Measurements from ENCODE around the gene ADGRG6. TPM values are rescaled to one million over a fixed set of nuclear protein-coding genes. Genes with fewer than 3 reads are reported as not detected.

Gene ADGRG6
- polyA plus RNA-seq, 1 of the 3 experiments (the other 2 are of a cell fraction): 61.5 TPM

GRCh38 chr6:142372348-142372747 is 70.5 kb downstream of the ADGRG6 start:
- DNase-seq: no peak
- H3K36me3 ChIP-seq (replicated peaks in 1 of 2; ENCODE audit: control insufficient read depth in 1 of 2, insufficient read depth in 2 of 2, low read length in 1 of 2): peaks cover 8 to 14% of the 10 kb centered on the region in 2 experiments
- H3K4me3 ChIP-seq (ENCODE audit: low read depth in 2 of 2, low read length in 1 of 2): peak overlapping the region in 1 of 2 experiments; percentile 14; a peak in 1 of 4 replicates
- peaks cover 86% of the 10 kb centered on the region for H3K79me2 ChIP-seq (ENCODE audit: insufficient read depth)
- ChIA-PET POLR2A (no interaction called here), CTCF (interaction anchor here (1.9 kb wide), 1 partner anchor 10 kb away, joined by 5 read pairs; no protein-coding TSS in a partner anchor)
- H3K9ac ChIP-seq: peak overlapping the region; percentile 40
- H3F3A ChIP-seq (replicated peaks; ENCODE audit: insufficient read depth): peaks cover 57% of the 10 kb centered on the region
- no peak overlapping the region for H2AFZ ChIP-seq (ENCODE audit: low read depth)
- no peaks in the 10 kb centered on the region for H4K20me1 ChIP-seq (ENCODE audit: insufficient read depth)
- peak overlapping the region; percentile 42; the same call in 1 of the 2 replicates for H3K4me2 ChIP-seq
- H3K27ac ChIP-seq (ENCODE audit: low read depth in 2 of 2, low read length in 1 of 2): peak overlapping the region; percentile 91 to 99
- H3K27me3 ChIP-seq (ENCODE audit: insufficient read depth): no peaks in the 10 kb centered on the region
- 42% methylated on average over 2 of the region's 2 CpGs for WGBS (ENCODE audit: low lambda C conversion rate)
- no peaks in the 10 kb centered on the region for H3K9me2 ChIP-seq
- H3K9me3 ChIP-seq: no peaks in the 10 kb centered on the region
- H3K4me1 ChIP-seq (ENCODE audit: control insufficient read depth in 1 of 2, insufficient read depth in 2 of 2, low read depth in 1 of 2, low read length in 1 of 2): peaks cover 0 to 15% of the 10 kb centered on the region in 2 experiments; a peak in 3 of 4 replicates
- TF ChIP-seq RXRA (IDR thresholded peaks at IDR 0.05; ENCODE audit: borderline replicate concordance, low read depth): no peak
- TF ChIP-seq FOXJ3 (CRISPR knock-in tag; IDR thresholded peaks at IDR 0.05): no peak
- TF ChIP-seq FOSL2 (IDR thresholded peaks at IDR 0.05; ENCODE audit: borderline replicate concordance, low read depth): peak; percentile 41; the same call in 1 of the 2 replicates
- no peak for TF ChIP-seq RFX5 (IDR thresholded peaks at IDR 0.05; ENCODE audit: low read length)
- TF ChIP-seq JUND (IDR thresholded peaks at IDR 0.05): peak; percentile 19; the same call in 1 of the 2 replicates
- peak; percentile 84 for TF ChIP-seq TCF12 (IDR thresholded peaks at IDR 0.05)
- TF ChIP-seq SMC3 (IDR thresholded peaks at IDR 0.05; ENCODE audit: low read depth, low read length): no peak
- TF ChIP-seq TAF1 (IDR thresholded peaks at IDR 0.05; ENCODE audit: borderline replicate concordance, low read depth, low read length): no peak
- TF ChIP-seq TEAD4 (IDR thresholded peaks at IDR 0.05; ENCODE audit: borderline replicate concordance, insufficient read depth): no peak
- no peak for TF ChIP-seq NRF1 (IDR thresholded peaks at IDR 0.05; ENCODE audit: low read depth, low read length)
- TF ChIP-seq RCOR1 (IDR thresholded peaks at IDR 0.05; ENCODE audit: low read length): no peak
- TF ChIP-seq USF2 (IDR thresholded peaks at IDR 0.05; ENCODE audit: borderline replicate concordance, low read depth, low read length): no peak
- no peak for TF ChIP-seq MXI1 (IDR thresholded peaks at IDR 0.05; ENCODE audit: low read depth, low read length)
- TF ChIP-seq EZH2phosphoT487 (IDR thresholded peaks at IDR 0.05; ENCODE audit: borderline replicate concordance, low read depth): no peak
- TF ChIP-seq, protein P1, sequence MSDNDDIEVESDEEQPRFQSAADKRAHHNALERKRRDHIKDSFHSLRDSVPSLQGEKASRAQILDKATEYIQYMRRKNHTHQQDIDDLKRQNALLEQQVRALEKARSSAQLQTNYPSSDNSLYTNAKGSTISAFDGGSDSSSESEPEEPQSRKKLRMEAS (IDR thresholded peaks at IDR 0.05; ENCODE audit: low read depth): no peak
- TF ChIP-seq EP300 (IDR thresholded peaks at IDR 0.05; ENCODE audit: borderline replicate concordance in 1 of 2, low read depth in 1 of 2, low read length in 1 of 2): peak in 1 of 2 experiments; percentile 40; a peak in 1 of 4 replicates
- no peak for TF ChIP-seq CTCF (IDR thresholded peaks at IDR 0.05)
- no peak for TF ChIP-seq NFIC (IDR thresholded peaks at IDR 0.05; ENCODE audit: borderline replicate concordance)
- TF ChIP-seq YY1 (IDR thresholded peaks at IDR 0.05; ENCODE audit: low read depth): no peak
- TF ChIP-seq, protein P2, sequence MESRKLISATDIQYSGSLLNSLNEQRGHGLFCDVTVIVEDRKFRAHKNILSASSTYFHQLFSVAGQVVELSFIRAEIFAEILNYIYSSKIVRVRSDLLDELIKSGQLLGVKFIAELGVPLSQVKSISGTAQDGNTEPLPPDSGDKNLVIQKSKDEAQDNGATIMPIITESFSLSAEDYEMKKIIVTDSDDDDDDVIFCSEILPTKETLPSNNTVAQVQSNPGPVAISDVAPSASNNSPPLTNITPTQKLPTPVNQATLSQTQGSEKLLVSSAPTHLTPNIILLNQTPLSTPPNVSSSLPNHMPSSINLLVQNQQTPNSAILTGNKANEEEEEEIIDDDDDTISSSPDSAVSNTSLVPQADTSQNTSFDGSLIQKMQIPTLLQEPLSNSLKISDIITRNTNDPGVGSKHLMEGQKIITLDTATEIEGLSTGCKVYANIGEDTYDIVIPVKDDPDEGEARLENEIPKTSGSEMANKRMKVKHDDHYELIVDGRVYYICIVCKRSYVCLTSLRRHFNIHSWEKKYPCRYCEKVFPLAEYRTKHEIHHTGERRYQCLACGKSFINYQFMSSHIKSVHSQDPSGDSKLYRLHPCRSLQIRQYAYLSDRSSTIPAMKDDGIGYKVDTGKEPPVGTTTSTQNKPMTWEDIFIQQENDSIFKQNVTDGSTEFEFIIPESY (IDR thresholded peaks at IDR 0.05; ENCODE audit: borderline replicate concordance, low read depth): no peak
- TF ChIP-seq, protein P3, sequence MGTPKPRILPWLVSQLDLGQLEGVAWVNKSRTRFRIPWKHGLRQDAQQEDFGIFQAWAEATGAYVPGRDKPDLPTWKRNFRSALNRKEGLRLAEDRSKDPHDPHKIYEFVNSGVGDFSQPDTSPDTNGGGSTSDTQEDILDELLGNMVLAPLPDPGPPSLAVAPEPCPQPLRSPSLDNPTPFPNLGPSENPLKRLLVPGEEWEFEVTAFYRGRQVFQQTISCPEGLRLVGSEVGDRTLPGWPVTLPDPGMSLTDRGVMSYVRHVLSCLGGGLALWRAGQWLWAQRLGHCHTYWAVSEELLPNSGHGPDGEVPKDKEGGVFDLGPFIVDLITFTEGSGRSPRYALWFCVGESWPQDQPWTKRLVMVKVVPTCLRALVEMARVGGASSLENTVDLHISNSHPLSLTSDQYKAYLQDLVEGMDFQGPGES (IDR thresholded peaks at IDR 0.05; ENCODE audit: low read depth, low read length): no peak
- no peak for TF ChIP-seq POLR2AphosphoS5 (IDR thresholded peaks at IDR 0.05; ENCODE audit: low read depth, low read length)
- no peak for TF ChIP-seq USF1 (IDR thresholded peaks at IDR 0.05; ENCODE audit: borderline replicate concordance, low read depth)
